GM12891 (cell line): ENCODE results near the gene MAP3K7.

Experiments
- POLR2A ChIP-seq: IDR thresholded peaks from 2 replicates; pipeline ENCODE4 v1.6.1; 2011; ENCODE audit warnings: low read depth, low read length, control low read depth
- POLR2AphosphoS5 ChIP-seq: IDR thresholded peaks from 2 replicates; pipeline ENCODE4 v1.6.1; 2011; ENCODE audit warnings: low read depth, low read length, control low read depth

DNA sequence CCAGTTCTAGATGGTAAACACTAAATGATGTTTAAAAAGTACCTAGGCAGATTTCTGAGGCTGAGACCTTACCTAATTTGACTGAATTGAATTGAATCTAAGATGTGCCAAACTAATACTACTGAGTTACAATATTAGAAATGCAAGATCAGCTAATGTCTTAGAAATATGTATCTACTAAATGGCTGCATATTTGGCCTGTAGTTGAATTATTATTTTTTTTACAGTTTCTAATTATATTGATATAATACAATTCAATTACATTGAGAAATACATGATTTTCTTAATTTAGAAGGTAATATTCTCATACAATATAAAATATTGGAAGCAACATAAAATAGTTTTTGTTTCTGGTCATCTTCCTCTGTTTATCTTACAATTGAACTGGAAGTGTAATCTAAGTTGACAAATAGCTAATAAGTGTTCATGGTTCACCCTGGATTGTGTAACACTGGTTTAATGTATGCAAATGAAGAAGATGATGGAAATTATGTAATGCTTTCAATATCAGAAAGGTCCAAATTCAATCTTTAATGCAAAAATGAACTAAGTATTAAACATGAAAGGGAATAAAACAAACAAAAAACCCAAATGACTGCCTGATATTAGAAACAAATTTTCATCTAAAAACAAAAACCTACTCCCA, 2.9 kb downstream of the MAP3K7 start:
- TF ChIP-seq POLR2AphosphoS5 (no peak), POLR2A (no peak)
